ELR (cell line): Measurements from ENCODE around the gene SLC24A4.

Source experiments
- DNase-seq: peaks from one replicate; pipeline ENCODE4 v3.0.0-alpha.2; 2015; ENCODE audit warnings: low read depth

SLC24A4 gene

DNA sequence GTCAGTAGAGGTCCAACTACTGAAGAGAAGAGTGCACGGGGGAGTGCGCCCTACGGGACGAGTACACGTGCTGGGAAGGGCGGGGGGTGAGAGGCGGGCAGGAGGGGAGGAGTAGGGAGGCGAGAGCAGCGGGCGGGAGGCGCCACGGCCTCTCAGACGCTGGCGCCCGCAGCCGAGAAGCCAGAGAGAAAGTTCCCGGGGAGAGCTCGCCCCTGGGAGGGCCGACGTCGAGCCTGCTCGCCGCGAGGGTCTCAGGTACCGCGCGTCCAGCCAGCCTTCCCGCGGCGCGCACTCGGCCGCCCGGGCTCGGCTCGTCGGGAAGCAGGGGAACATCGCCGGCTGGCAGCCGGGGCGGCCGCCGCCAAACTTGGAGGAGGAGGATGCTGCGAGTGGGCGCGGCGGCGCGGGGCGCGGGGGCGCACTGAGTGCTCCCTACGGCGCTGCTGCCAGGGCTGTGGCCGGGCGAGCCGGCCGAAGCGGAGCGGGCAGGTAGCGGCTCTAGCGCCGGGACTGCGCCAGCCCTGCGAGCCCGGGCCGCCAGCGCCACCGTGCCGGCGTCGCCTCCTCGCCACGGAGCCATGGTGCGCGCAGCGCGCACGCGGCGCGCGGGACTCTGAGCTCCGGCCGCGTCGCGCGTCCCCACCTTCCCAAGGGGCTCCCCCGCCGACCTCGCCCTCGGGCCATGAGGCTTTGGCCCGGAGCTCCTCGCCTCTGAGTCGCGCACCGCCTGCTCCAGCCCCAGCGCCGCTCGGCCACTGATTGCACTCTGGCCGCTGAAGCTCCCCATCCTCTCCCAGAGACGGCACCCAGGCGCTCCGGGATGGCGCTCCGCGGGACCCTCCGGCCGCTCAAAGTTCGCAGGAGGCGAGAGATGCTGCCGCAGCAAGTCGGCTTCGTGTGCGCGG is at the start of gene SLC24A4:
Gene SLC24A4, plus strand, starts transcription at position 155 of the 905 bp plus-strand sequence. Its CDS starts 666 bp downstream, at position 821.
- DNase-seq, result peak; percentile 19

GRCh38 chr14:92273166-92273565 is 49.8 kb upstream of the SLC24A4 start:
- no peak for DNase-seq

- no peak for DNase-seq
Observed at GRCh38 chr14:92274055-92274454, 48.9 kb upstream of the SLC24A4 start.

- DNase-seq, result no peak
Observed at GRCh38 chr14:92276074-92276473, 46.9 kb upstream of the SLC24A4 start.

DNA sequence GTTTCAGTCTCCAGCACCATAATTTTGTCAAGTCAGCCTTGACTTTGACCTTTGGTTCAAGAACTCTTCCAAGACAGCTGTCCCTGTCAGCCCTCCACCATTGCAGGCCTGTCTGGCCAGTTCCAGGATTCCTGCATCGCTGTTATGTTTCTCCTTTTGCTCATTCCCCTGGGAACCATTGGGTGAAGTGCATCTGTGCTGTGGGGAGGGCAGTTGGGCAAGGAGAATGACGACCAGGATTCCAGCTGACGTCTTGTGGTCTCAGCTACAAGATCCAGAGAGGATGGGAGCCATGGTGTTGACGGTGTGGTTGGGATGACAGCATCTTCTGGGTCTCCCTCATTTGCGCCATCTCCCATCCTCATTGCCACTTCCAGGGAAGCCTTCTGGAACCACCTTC is 45.9 kb upstream of the SLC24A4 start:
- DNase-seq, result no peak

DNA sequence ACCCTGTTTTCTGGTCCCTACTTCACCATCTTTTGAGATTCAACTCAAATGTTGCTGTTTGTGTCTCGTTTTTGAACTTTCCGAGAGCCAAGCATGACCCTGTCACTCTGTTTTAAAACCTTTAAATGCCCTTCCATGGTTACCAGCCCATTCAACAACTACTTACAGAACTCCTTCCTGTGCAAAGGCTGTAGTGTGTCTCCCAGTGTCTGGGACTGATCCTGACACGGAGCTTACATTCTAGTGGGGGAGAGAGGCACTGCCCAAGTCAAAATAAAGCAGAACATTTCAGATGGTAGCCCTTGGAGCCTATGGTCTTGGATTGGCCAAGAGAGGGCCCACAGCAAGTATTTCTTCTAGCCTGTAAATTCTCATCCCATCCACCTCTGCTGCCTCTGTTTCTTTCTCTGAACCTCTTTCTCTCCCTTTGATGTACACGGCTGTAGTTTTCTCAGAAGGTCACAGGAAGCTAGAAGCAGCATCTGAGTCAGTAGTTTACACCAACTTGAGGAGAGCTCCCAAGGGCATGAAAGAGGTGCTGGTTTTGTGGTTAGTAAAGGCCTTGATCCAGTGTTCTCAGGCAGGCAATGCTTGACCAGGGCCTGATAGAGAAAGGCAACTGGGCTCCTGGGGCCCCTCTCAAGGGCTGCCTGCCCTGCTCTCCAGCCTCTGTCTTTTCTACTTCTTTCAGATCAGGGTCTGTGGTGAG is 42.3 kb upstream of the SLC24A4 start:
- no peak for DNase-seq

DNA sequence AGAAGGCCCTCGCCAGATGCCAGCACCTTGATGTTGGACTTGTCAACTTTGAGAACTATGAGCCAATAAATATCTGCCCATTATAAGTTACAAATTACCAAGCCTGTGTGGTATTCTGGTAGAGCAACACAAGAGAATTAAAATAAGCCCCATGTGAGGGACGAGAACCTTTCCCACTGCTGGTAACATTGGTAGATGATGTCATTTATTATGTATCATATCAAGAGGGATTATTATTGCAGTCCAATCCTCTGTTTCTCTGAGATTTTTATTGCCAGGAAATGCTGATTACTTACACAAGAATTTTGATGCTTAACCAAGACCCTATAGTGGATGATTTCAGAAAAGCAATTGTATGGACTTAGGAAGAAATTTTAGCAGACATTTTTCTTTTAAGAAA is 40.3 kb upstream of the SLC24A4 start:
- DNase-seq, result no peak

DNA sequence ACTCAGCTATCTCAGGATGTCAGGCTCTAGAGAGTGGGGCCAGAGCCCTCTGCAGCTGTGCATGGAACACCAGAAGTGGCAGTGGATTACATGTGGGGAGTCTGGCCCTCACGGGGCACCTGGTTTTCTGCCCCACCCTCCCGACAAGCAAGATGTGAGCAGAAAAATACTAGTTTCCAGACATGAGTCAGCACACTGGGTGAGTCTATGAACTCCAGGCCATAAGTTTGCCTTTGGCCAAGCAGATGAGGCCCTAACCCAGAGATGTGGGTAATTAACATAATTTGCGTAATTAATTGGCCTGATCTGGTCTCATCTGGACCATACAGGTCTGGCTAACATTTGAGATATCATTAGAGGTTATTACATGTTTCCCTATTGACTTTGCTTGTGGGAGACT is 37.7 kb upstream of the SLC24A4 start:
- DNase-seq, result no peak

- peak; percentile 4 for DNase-seq
Observed at GRCh38 chr14:92287987-92288386, 35.0 kb upstream of the SLC24A4 start.

DNA sequence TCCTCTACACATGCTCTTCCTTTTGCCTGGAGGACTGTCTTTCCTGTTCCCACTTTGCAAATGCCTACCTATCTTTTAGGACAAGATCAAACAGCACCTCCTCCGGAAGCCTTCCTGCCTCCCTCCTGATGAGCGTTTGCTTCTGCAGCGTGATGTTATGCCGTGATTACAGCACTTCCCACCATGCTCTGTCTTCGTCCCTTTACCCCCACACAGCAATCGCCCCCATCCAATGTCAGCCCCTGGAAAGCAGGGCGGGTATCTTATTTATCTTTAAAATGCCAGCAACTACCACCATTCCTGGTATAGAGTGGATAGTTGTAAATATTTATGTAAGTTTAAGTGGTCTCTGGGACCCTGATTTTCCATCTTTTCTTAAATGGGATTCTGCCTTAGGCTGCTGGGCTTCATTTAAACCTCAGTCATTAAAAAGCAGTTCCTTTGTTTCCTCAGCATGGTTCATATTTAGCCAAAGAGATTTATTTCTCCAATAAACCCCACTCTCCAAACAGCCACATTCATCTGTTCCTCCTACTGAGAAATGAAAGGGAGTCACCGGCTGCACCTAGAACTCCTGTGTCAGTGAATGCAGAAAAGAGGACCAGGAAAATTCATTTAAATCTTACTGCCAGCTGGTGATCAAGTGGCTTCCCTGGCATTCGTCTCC is 33.8 kb upstream of the SLC24A4 start:
- DNase-seq, result no peak

GRCh38 chr14:92292673-92293072 is 30.3 kb upstream of the SLC24A4 start:
- DNase-seq, result no peak

GRCh38 chr14:92294506-92294905 is 28.5 kb upstream of the SLC24A4 start:
- DNase-seq, result no peak

DNA sequence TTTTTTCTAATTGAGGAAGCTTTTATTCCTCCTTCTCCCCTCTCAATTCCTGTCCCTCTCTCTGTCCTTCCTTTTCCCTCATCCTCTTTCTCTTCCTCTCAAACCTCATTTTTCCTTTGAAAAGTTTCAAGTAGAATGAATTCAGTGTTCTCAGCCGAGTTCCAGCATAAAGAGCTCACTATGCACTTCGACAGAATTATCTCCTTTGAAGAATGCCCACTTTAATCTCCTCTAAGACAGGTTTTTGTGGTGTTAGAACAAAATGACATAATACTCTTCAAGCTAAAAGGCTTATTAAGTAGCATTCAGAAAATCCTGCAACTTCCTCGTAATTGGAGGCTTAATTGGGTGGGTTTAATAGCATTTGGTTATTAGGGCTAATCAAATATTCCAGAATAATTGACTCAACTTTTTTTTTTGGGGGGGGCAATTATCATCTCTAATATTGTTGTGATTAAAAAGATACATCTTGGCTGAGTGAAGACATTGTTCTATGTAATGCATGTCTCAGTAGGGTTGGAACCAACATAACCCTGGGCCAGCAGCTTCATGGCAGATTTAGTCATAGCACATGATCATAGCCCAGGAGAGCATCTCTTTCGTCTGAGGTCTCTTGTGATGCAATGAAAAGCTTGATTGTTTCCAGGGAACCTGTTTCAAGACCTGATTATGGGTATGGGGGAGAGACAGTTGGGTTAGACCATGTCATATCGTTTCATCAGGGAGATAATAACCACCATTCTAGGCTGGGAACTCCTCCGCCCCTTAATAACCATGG is 25.0 kb upstream of the SLC24A4 start:
- no peak for DNase-seq

- DNase-seq, result no peak
Observed at GRCh38 chr14:92302481-92302880, 20.5 kb upstream of the SLC24A4 start.

- DNase-seq, result no peak
Observed at GRCh38 chr14:92308716-92309115, 14.2 kb upstream of the SLC24A4 start.

- no peak for DNase-seq
Observed at GRCh38 chr14:92309968-92310530, 12.9 kb upstream of the SLC24A4 start.

GRCh38 chr14:92310776-92311375 is 12.1 kb upstream of the SLC24A4 start:
- no peak for DNase-seq

- no peak for DNase-seq
Observed at GRCh38 chr14:92314182-92314581, 8.8 kb upstream of the SLC24A4 start.

GRCh38 chr14:92315050-92315805 is 7.7 kb upstream of the SLC24A4 start:
- no peak for DNase-seq

GRCh38 chr14:92316176-92316575 is 6.8 kb upstream of the SLC24A4 start:
- DNase-seq, result no peak
